ENCODE measurements around the gene TAF15. TPM values are rescaled to one million over a fixed set of nuclear protein-coding genes. Genes with fewer than 3 reads are reported as not detected.

TAF15 gene
- polyA plus RNA-seq, 1 of the 3 experiments (the other 2 are of a cell fraction), result 78.0 TPM

GRCh38 chr17:35766489-35766877 lies 42.8 kb upstream of the TAF15 start:
- no peaks in the 10 kb centered on the region for H3K36me3 ChIP-seq (replicated peaks in 1 of 2; ENCODE audit: control insufficient read depth in 1 of 2, insufficient read depth in 2 of 2, low read length in 1 of 2)
- no peak overlapping the region for H3K9ac ChIP-seq
- H3K9me2 ChIP-seq, result no peaks in the 10 kb centered on the region
- DNase-seq, result peak; percentile 20
- no peak overlapping the region for H3K27ac ChIP-seq (ENCODE audit: low read depth in 2 of 2, low read length in 1 of 2)
- H2AFZ ChIP-seq (ENCODE audit: low read depth), result no peak overlapping the region
- CTCF ChIA-PET, result interaction anchor here (0.6 to 31.2 kb wide), 15 partner anchors 10 to 619 kb away, joined by 3 to 809 read pairs (median 7); partner anchors contain the start of genes MMP28, TAF15 and UNC45B
- no peak for TF ChIP-seq REST (IDR thresholded peaks at IDR 0.05; ENCODE audit: low read depth, low read length)
- TF ChIP-seq, protein P1, sequence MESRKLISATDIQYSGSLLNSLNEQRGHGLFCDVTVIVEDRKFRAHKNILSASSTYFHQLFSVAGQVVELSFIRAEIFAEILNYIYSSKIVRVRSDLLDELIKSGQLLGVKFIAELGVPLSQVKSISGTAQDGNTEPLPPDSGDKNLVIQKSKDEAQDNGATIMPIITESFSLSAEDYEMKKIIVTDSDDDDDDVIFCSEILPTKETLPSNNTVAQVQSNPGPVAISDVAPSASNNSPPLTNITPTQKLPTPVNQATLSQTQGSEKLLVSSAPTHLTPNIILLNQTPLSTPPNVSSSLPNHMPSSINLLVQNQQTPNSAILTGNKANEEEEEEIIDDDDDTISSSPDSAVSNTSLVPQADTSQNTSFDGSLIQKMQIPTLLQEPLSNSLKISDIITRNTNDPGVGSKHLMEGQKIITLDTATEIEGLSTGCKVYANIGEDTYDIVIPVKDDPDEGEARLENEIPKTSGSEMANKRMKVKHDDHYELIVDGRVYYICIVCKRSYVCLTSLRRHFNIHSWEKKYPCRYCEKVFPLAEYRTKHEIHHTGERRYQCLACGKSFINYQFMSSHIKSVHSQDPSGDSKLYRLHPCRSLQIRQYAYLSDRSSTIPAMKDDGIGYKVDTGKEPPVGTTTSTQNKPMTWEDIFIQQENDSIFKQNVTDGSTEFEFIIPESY (IDR thresholded peaks at IDR 0.05; ENCODE audit: borderline replicate concordance, low read depth), result no peak
- H3K27me3 ChIP-seq (ENCODE audit: insufficient read depth), result no peaks in the 10 kb centered on the region
- POLR2A ChIA-PET, result interaction anchor here (1.0 to 1.1 kb wide), 2 partner anchors 35 to 42 kb away, joined by 3 to 4 read pairs; partner anchors contain the start of gene TAF15
- no peaks in the 10 kb centered on the region for H4K20me1 ChIP-seq (ENCODE audit: insufficient read depth)
- no peaks in the 10 kb centered on the region for H3F3A ChIP-seq (replicated peaks; ENCODE audit: insufficient read depth)
- no peaks in the 10 kb centered on the region for H3K9me3 ChIP-seq
- H3K4me3 ChIP-seq (ENCODE audit: low read depth in 2 of 2, low read length in 1 of 2), result no peak overlapping the region
- H3K4me1 ChIP-seq (ENCODE audit: control insufficient read depth in 1 of 2, insufficient read depth in 2 of 2, low read depth in 1 of 2, low read length in 1 of 2), result peaks cover 0 to 15% of the 10 kb centered on the region in 2 experiments; a peak in 1 of 4 replicates
- WGBS (ENCODE audit: low lambda C conversion rate), result 86% methylated on average over 19 of the region's 24 CpGs
- no peaks in the 10 kb centered on the region for H3K79me2 ChIP-seq (ENCODE audit: insufficient read depth)
- H3K4me2 ChIP-seq, result no peak overlapping the region

GRCh38 chr17:35766903-35767510 lies 42.3 kb upstream of the TAF15 start:
- ChIA-PET CTCF (interaction anchor here (0.6 to 31.2 kb wide), 17 partner anchors 10 to 620 kb away, joined by 3 to 809 read pairs (median 7); partner anchors contain the start of genes MMP28, TAF15 and UNC45B), POLR2A (interaction anchor here (1.0 to 1.1 kb wide), 2 partner anchors 35 to 42 kb away, joined by 3 to 4 read pairs; partner anchors contain the start of gene TAF15)
- Histone ChIP-seq H2AFZ (ENCODE audit: low read depth) (no peak overlapping the region), H3K79me2 (ENCODE audit: insufficient read depth) (no peaks in the 10 kb centered on the region), H3K27ac (ENCODE audit: low read depth in 2 of 2, low read length in 1 of 2) (no peak overlapping the region), H3K4me1 (ENCODE audit: control insufficient read depth in 1 of 2, insufficient read depth in 2 of 2, low read depth in 1 of 2, low read length in 1 of 2) (peaks cover 0 to 15% of the 10 kb centered on the region in 2 experiments; a peak in 1 of 4 replicates), H3K4me3 (ENCODE audit: low read depth in 2 of 2, low read length in 1 of 2) (no peak overlapping the region), H3K4me2 (no peak overlapping the region), H3K9me2 (no peaks in the 10 kb centered on the region), H4K20me1 (ENCODE audit: insufficient read depth) (no peaks in the 10 kb centered on the region), H3F3A (replicated peaks; ENCODE audit: insufficient read depth) (no peaks in the 10 kb centered on the region), H3K9me3 (no peaks in the 10 kb centered on the region), H3K36me3 (replicated peaks in 1 of 2; ENCODE audit: control insufficient read depth in 1 of 2, insufficient read depth in 2 of 2, low read length in 1 of 2) (no peaks in the 10 kb centered on the region), H3K27me3 (ENCODE audit: insufficient read depth) (no peaks in the 10 kb centered on the region), H3K9ac (no peak overlapping the region)
- TF ChIP-seq NRF1 (IDR thresholded peaks at IDR 0.05; ENCODE audit: low read depth, low read length) (0 out of 2 replicates have a peak, but pooled peaks have one; percentile 3), RAD21 (IDR thresholded peaks at IDR 0.05; ENCODE audit: low read length) (peak; percentile 92), RXRA (IDR thresholded peaks at IDR 0.05; ENCODE audit: borderline replicate concordance, low read depth) (no peak), SMC3 (IDR thresholded peaks at IDR 0.05; ENCODE audit: low read depth, low read length) (peak; percentile 96), MXI1 (IDR thresholded peaks at IDR 0.05; ENCODE audit: low read depth, low read length) (no peak), JUND (IDR thresholded peaks at IDR 0.05) (no peak)
- TF ChIP-seq, protein P2, sequence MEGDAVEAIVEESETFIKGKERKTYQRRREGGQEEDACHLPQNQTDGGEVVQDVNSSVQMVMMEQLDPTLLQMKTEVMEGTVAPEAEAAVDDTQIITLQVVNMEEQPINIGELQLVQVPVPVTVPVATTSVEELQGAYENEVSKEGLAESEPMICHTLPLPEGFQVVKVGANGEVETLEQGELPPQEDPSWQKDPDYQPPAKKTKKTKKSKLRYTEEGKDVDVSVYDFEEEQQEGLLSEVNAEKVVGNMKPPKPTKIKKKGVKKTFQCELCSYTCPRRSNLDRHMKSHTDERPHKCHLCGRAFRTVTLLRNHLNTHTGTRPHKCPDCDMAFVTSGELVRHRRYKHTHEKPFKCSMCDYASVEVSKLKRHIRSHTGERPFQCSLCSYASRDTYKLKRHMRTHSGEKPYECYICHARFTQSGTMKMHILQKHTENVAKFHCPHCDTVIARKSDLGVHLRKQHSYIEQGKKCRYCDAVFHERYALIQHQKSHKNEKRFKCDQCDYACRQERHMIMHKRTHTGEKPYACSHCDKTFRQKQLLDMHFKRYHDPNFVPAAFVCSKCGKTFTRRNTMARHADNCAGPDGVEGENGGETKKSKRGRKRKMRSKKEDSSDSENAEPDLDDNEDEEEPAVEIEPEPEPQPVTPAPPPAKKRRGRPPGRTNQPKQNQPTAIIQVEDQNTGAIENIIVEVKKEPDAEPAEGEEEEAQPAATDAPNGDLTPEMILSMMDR (IDR thresholded peaks at IDR 0.05), result peak; percentile 67
- WGBS (ENCODE audit: low lambda C conversion rate), result 14% methylated on average over 7 of the region's 7 CpGs
- peak; percentile 81 for DNase-seq
